ENCODE measurements around the gene KCNJ18.
"Not testable (repeated sequence)": the region's sequence is repeated elsewhere in the genome, so short reads cannot be mapped to it uniquely, and the experiment has no call there.

KCNJ18 gene

DNA sequence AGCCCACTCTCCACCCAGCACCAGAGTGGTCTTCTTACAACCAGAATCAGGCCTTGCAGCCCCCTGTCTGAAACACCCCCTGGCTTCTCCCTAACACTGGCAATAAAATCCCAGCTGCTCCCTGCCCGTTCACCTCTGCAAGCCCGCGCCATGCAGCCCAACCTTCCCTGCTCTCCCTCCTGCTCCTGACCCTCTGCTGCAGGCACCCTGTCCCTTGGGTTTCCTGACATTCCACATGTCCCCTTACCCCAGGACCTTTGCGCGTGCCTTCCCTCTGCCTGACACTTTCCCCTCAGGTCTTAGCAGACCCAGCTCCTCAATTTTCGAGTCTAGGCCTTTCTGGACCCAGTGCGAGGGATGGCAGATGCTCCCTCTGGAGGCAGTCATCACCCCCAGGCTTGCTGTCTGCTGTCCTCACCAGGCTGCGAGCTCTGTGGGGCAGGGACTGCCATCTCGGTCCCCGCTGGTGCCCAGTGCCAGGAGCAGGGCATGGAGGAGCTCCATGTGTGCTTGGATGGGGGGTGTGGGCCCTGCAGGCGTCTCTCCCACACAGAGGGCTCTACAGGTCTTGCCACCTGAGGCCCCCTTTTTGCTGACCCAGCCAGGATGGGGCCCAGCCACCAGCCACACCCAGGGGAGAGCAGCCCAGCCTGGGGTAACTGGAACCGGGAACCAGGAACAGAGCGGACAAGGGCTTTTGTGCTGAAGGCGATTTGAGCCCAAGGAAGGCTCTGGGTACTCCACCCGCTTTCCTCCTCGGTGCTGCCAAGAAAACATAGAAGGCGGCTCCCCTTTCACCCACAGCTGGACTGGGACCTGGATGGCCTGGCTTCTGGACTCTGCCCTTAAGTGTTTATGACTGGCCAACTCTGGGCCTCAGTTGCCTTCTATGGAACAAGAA lies 15.6 kb downstream of the KCNJ18 start:
- H3K27me3 ChIP-seq, H3K4me1 ChIP-seq, H3K9me3 ChIP-seq, H3K27ac ChIP-seq, DNase-seq, H3K4me3 ChIP-seq, H3K36me3 ChIP-seq: not testable (repeated sequence)
- intact Hi-C loops (cut with DNase I; ENCODE audit: low total_unique reads) = loop anchor here (5.0 kb wide), 1 partner anchor 286 kb away; no protein-coding TSS in a partner anchor

DNA sequence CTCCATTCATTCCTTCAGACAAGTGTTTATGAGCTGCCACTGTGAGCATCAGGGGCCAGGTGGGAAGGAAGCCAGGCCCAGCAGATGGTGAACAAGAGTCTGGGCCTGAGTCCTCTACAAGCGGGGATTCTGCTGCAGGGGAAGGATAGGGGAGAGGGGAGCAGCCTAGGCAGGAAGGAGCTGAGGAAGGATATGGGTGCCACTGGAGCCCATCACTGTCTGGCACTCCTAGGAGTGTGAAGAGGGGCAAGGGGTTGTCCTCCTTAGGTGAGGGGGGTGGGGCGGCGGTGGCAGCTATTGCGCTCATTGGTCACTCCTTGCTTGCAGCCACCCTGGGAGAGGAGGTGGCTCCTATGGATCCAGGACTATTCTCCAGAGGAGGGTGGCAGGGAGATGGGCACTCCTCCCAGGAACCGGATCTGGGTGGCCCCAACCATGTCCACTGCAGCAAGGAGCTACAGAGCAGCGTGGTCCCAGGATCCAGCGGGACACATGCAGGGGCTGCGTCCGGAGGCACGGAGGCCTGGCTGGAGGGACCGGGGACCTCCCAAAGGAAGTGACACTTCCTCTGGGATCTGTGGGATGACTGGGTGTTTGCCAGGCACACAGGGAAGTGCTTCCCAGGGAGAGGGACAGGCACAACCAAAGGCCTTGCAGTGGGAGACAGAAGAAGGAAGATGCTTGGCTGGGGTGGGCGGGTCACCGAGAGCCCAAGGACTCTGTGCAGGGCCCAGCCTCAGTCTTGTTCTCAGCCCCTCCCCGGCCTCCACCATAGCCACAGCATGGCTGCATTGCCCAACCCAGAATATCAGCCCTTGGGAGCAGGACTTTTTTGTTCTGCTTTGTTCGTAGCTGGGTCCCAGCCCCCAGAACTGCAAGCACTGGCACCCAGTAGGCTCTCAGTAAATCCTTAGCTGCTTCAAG lies 16.6 kb downstream of the KCNJ18 start:
- H3K4me1 ChIP-seq, H3K27ac ChIP-seq, H3K36me3 ChIP-seq, H3K4me3 ChIP-seq, H3K9me3 ChIP-seq, H3K27me3 ChIP-seq: not testable (repeated sequence)
- DNase-seq = peak in 1 of 2 donors; percentile 57
- intact Hi-C loops (cut with DNase I; ENCODE audit: low total_unique reads) = loop anchor here (5.0 kb wide), 1 partner anchor 287 kb away; no protein-coding TSS in a partner anchor

DNA sequence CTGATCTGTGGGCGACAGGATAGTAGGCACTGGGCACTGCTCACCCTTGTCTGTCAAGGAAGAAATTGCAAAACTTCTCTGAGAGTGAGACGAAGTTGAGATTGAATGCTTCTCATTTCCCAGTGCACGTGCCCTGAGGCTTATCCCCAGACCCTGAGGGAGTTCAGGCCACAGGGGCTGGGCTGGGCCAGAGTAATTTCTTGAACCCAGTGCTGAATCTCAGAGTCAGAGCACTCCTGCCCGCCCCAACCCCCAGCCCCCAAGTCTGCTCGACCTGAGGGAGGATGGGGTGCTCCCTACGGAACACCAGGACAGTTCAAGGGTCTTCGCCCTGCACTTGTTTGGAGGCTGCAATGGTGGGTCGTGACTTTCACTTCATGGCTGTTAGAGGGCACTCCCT lies 17.7 kb downstream of the KCNJ18 start:
- H3K27me3 ChIP-seq = not testable (repeated sequence)
- peak in 1 of 2 donors; percentile 57 for DNase-seq

DNA sequence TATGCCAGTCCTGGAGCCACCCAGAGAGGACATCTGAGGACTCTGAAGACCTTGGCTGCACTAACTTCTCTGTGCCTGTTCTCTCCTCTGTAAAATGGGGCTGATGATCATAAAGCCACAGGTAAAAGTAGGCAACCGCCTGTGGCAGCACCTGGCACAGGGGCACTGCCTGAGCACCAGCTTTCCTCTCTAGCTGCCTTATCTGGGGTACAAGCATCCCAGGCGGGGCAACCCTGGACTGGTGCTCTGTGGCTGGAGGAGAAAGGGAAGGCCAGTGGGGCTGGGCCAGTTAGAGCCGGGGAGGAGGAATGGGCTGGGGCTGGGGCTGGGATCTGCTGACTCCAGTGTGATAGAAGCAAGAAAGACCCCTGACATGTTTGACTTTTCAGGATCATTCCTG lies 18.2 kb downstream of the KCNJ18 start:
- H3K9me3 ChIP-seq; H3K36me3 ChIP-seq; H3K27ac ChIP-seq; H3K4me3 ChIP-seq; H3K27me3 ChIP-seq; intact Hi-C loops (cut with DNase I; ENCODE audit: low total_unique reads); H3K4me1 ChIP-seq: not testable (repeated sequence)
- peak in 1 of 2 donors; percentile 23 for DNase-seq

More for the DNA sequence above, 17.7 kb downstream of the KCNJ18 start:
- not testable (repeated sequence) for H3K4me1 ChIP-seq, H3K36me3 ChIP-seq, H3K9me3 ChIP-seq, H3K27ac ChIP-seq, H3K4me3 ChIP-seq
- intact Hi-C loops (cut with DNase I; ENCODE audit: low total_unique reads) = loop anchor here (5.0 kb wide), 1 partner anchor 288 kb away; no protein-coding TSS in a partner anchor

DNA sequence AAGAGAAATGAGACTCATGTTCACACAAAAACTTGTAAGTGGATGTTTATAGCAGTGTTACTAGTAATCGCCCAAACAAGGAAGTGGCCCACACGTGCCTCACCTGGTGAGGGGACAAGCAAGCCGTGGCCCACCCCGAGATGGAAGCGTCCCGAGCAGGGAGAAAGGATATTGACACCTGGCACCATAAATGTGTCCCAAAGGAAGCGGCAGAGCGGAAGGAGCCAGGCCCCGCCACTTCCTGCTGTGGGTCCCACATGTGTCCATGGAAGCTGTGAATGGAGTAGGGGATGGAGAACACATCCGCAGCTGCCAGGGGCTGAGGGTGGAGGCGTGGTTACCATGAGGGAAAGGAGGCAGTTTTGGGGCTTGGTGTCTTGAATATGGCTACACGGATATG lies 18.9 kb downstream of the KCNJ18 start:
- intact Hi-C loops (cut with DNase I; ENCODE audit: low total_unique reads) = no loop called here
- DNase-seq = peak in 1 of 2 donors; percentile 56
- TF ChIP-seq, protein P1, sequence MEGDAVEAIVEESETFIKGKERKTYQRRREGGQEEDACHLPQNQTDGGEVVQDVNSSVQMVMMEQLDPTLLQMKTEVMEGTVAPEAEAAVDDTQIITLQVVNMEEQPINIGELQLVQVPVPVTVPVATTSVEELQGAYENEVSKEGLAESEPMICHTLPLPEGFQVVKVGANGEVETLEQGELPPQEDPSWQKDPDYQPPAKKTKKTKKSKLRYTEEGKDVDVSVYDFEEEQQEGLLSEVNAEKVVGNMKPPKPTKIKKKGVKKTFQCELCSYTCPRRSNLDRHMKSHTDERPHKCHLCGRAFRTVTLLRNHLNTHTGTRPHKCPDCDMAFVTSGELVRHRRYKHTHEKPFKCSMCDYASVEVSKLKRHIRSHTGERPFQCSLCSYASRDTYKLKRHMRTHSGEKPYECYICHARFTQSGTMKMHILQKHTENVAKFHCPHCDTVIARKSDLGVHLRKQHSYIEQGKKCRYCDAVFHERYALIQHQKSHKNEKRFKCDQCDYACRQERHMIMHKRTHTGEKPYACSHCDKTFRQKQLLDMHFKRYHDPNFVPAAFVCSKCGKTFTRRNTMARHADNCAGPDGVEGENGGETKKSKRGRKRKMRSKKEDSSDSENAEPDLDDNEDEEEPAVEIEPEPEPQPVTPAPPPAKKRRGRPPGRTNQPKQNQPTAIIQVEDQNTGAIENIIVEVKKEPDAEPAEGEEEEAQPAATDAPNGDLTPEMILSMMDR (IDR thresholded peaks at IDR 0.05) = no peak

DNA sequence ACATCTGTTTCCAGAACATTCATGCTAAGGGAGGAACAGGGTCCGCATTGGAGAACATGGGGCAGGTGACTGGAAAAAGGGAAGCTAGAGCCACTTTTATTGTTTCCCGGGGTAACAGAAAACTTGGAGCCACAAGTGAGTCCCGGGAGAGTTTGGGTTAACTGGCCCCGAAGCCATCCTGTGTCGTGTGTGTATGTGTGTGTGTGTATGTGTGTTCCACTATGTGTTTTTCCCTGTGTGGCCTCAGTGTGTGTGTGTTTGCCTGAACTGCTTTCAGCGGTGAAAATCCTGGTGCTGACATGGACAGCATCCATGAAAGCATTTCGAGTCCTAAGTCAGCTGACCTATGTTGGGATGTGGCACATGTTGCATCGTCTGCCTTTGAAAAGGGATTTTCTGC lies 20.7 kb downstream of the KCNJ18 start:
- H3K9me3 ChIP-seq; H3K36me3 ChIP-seq; H3K4me1 ChIP-seq; H3K4me3 ChIP-seq; H3K27me3 ChIP-seq; intact Hi-C loops (cut with DNase I; ENCODE audit: low total_unique reads); H3K27ac ChIP-seq: not testable (repeated sequence)
- DNase-seq = peak in 1 of 2 donors; percentile 51

More for the DNA sequence above, 18.9 kb downstream of the KCNJ18 start:
- Histone ChIP-seq H3K36me3 (no peaks in the 10 kb centered on the region), H3K27me3 (no peaks in the 10 kb centered on the region), H3K27ac (no peak overlapping the region), H3K4me3 (no peak overlapping the region), H3K4me1 (no peaks in the 10 kb centered on the region), H3K9me3 (no peaks in the 10 kb centered on the region)

DNA sequence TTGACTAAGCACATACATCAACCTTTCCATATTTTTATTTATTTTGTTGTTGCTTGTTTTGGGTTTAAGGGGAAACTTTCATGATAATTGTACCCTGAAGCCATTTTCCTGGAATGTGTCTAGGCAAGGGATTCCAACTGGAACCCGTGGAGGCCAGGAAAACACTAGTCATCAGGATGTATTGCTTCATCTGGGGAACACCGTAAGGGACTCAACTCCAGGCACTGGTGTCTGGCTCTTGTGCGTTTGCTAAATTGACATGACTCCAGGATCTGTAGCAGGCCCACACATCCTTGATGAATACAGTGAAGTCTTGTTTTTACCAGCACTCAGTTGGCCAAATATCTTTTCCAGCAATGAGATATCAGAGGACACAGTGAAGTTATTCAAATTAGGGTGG lies 21.3 kb downstream of the KCNJ18 start:
- intact Hi-C loops (cut with DNase I; ENCODE audit: low total_unique reads) = not testable (repeated sequence)

DNA sequence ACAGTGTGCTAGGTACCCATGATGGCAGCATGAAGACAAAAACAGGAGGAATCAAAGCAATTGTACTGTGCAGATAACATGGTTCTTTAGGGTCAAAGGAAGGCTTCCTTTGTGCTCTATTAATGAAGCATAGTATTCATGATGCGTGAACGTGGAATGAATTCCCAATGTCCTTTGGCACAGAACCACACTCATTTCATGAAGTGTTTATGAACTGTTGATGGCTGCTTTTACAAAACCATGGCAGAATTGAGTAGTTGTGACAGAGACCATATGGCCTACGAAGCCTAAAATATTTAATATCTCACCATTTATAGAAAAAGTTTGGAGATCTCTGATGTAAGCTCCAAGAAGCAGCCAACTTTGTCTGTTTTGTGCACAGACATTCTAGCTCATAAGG lies 22.4 kb downstream of the KCNJ18 start:
- H3K4me1 ChIP-seq; H3K9me3 ChIP-seq; H3K27ac ChIP-seq; H3K36me3 ChIP-seq; DNase-seq; H3K4me3 ChIP-seq; H3K27me3 ChIP-seq; intact Hi-C loops (cut with DNase I; ENCODE audit: low total_unique reads): not testable (repeated sequence)

More for the DNA sequence above, 21.3 kb downstream of the KCNJ18 start:
- H3K27me3 ChIP-seq, H3K36me3 ChIP-seq, H3K27ac ChIP-seq, H3K9me3 ChIP-seq, H3K4me3 ChIP-seq, H3K4me1 ChIP-seq, DNase-seq: not testable (repeated sequence)

DNA sequence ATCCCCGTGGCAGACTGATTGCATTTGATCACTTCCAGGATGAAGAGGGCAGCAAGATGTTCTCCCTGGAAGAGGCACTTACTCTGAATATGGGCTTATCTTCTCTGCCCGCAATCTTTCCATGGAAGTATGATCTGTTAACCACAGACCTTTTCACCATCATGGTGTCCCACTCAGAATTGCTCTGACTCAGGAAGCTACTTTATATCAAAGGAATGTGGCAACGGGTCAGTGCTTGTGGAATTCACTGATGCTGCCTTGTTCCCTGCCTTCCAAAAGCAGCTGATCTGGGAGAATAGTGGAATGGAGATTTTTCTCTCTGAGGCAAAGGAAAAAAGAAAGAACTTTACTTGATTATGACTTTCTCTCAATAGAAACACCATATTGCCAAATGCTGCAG lies 23.6 kb downstream of the KCNJ18 start:
- H3K27ac ChIP-seq; intact Hi-C loops (cut with DNase I; ENCODE audit: low total_unique reads); DNase-seq: not testable (repeated sequence)

DNA sequence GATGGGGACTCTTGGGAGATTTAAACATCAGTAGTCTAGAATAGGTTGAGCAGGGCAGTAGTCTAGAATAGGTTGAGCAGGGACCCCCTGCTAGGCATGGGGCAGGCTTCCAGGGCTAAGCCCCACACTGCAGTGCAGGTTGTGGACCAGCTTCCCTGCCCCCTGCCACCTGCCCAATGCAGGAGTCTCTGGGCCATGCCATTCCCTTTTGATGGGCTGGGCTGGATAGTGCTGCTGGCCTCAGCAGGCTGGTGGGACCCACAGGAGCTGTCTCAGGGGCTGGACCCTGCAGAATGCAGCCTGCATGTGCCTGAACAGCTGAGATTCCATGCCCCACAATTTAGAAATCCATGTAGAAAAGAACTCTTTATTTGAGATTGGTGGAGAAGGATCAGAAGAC lies 26.6 kb downstream of the KCNJ18 start:
- H3K9me3 ChIP-seq; H3K27ac ChIP-seq; H3K4me1 ChIP-seq; H3K4me3 ChIP-seq; H3K27me3 ChIP-seq; intact Hi-C loops (cut with DNase I; ENCODE audit: low total_unique reads); H3K36me3 ChIP-seq: not testable (repeated sequence)
- peak in 1 of 2 donors; percentile 47 for DNase-seq

More for the DNA sequence above, 23.6 kb downstream of the KCNJ18 start:
- H3K4me1 ChIP-seq, H3K4me3 ChIP-seq, H3K36me3 ChIP-seq, H3K27me3 ChIP-seq, H3K9me3 ChIP-seq: not testable (repeated sequence)

DNA sequence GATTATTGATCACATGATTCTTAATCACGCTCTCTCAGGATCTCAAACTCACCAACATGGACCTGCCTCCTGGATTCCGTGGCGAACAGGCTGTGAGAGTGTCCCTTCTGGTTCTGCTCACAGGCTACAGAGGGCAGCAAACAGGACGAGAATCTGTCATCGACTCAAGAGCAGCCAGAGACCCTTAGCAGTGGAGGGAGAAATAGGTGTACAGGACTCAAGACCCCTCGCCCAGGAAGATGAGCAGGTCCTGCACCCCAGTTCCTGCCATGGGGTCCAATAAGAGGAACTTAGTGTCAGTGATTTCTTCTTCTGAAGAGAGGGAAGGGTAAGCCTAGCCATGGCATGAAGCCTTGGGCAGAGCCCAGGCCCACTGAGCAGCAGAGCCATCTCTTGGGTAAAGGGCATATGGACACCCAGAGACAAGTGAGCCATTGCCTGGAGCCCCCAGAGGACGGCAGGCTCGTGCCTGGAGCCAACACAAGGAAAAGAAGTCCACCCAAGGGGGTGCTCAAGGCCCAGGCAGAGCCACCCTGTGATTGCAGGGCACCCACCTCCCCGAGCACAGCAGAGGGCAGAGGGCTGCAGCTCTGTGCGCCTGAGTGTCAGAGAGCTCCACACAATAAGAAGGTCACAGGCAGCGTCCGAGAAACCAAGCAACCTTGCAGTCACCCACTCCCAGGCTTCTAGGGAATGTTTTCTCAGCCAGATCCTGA lies 27.3 kb downstream of the KCNJ18 start:
- H3K4me3 ChIP-seq; intact Hi-C loops (cut with DNase I; ENCODE audit: low total_unique reads); H3K27ac ChIP-seq; H3K4me1 ChIP-seq; H3K27me3 ChIP-seq; H3K36me3 ChIP-seq; H3K9me3 ChIP-seq: not testable (repeated sequence)
- peak in 1 of 2 donors; percentile 55 for DNase-seq

DNA sequence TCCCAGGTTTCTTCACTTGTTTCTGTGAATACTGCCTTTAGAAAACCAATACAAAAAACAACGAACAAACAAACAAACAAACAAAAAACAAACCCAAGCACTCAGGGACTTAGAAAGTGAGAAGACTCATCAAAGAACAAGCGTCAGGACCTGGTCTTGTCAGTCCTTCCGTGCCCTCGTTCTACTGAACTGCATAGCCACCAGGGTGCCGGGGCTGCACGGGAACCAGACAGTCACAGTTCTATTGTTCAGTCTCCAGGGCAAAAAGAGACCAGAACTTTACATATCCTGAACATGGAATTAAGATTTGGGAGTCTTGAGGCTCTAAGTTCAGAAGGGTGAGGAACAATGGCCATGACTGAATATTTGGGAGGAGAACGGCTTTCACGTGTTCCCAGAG lies 28.2 kb downstream of the KCNJ18 start:
- H3K27me3 ChIP-seq; H3K27ac ChIP-seq; H3K4me1 ChIP-seq; H3K4me3 ChIP-seq; intact Hi-C loops (cut with DNase I; ENCODE audit: low total_unique reads); H3K9me3 ChIP-seq; H3K36me3 ChIP-seq: not testable (repeated sequence)
- DNase-seq = peak in 1 of 2 donors; percentile 46

Measured in tibial artery (tissue), 4 donors.